ENCODE data around the gene GGT1.

GRCh38 chr22:24585927-24586546, 17.0 kb upstream of the GGT1 start:
- TF ChIP-seq, protein P1, sequence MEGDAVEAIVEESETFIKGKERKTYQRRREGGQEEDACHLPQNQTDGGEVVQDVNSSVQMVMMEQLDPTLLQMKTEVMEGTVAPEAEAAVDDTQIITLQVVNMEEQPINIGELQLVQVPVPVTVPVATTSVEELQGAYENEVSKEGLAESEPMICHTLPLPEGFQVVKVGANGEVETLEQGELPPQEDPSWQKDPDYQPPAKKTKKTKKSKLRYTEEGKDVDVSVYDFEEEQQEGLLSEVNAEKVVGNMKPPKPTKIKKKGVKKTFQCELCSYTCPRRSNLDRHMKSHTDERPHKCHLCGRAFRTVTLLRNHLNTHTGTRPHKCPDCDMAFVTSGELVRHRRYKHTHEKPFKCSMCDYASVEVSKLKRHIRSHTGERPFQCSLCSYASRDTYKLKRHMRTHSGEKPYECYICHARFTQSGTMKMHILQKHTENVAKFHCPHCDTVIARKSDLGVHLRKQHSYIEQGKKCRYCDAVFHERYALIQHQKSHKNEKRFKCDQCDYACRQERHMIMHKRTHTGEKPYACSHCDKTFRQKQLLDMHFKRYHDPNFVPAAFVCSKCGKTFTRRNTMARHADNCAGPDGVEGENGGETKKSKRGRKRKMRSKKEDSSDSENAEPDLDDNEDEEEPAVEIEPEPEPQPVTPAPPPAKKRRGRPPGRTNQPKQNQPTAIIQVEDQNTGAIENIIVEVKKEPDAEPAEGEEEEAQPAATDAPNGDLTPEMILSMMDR (IDR thresholded peaks at IDR 0.05), result no peak
- no peak for TF ChIP-seq POLR2A (IDR thresholded peaks at IDR 0.05)

Data from vagina (tissue), 2 donors.